Measurements from ENCODE around the gene UBTD1.
A peak's percentile ranks its signal among the peaks of the same experiment; 100 is the strongest.
"Not testable (repeated sequence)": the region's sequence is repeated elsewhere in the genome, so short reads cannot be mapped to it uniquely, and the experiment has no call there.

Gene UBTD1

GRCh38 chr10:97549587-97550322 lies 51.0 kb downstream of the UBTD1 start:
- H3K27ac ChIP-seq, result no peak overlapping the region
- no peak for TF ChIP-seq CTCF (conservative IDR thresholded peaks at IDR 0.05)

- H3K27ac ChIP-seq, result no peak overlapping the region
Measured at GRCh38 chr10:97550336-97551149, 51.8 kb downstream of the UBTD1 start.

GRCh38 chr10:97551271-97551670 lies 52.5 kb downstream of the UBTD1 start:
- no peak overlapping the region for H3K27ac ChIP-seq
- TF ChIP-seq CTCF (conservative IDR thresholded peaks at IDR 0.05), result no peak

More at GRCh38 chr10:97550336-97551149, 51.8 kb downstream of the UBTD1 start:
- TF ChIP-seq CTCF (conservative IDR thresholded peaks at IDR 0.05), result no peak

- TF ChIP-seq CTCF (conservative IDR thresholded peaks at IDR 0.05), result peak; percentile 94
- H3K27ac ChIP-seq, result no peak overlapping the region
Measured at GRCh38 chr10:97553575-97554031, 54.9 kb downstream of the UBTD1 start.

GRCh38 chr10:97554336-97554735 lies 55.6 kb downstream of the UBTD1 start:
- H3K27ac ChIP-seq, result not testable (repeated sequence)

- H3K27ac ChIP-seq, result not testable (repeated sequence)
Measured at GRCh38 chr10:97555541-97555940, 56.8 kb downstream of the UBTD1 start.

- H3K27ac ChIP-seq, result not testable (repeated sequence)
Measured at GRCh38 chr10:97560731-97561381, 62.1 kb downstream of the UBTD1 start.

- H3K27ac ChIP-seq, result not testable (repeated sequence)
Measured at GRCh38 chr10:97561386-97562077, 62.8 kb downstream of the UBTD1 start.

- not testable (repeated sequence) for H3K27ac ChIP-seq
Measured at GRCh38 chr10:97562329-97562728, 63.6 kb downstream of the UBTD1 start.

- no peak overlapping the region for H3K27ac ChIP-seq
- no peak for TF ChIP-seq CTCF (conservative IDR thresholded peaks at IDR 0.05)
Measured at GRCh38 chr10:97563337-97563736, 64.6 kb downstream of the UBTD1 start.
